HG03045 (cell line): ENCODE data around the gene POU2F2.
A peak's percentile ranks its signal among the peaks of the same experiment; 100 is the strongest.

Experiments
- ATAC-seq: cut with Tn5 transposase; IDR thresholded peaks from one replicate; pipeline ENCODE4 v1.9.1; 2021; ENCODE audit warnings: mild to moderate bottlenecking, moderate library complexity; ENCODE audit not compliant: unreplicated experiment

POU2F2 gene

GRCh38 chr19:42155796-42156195 lies 23.6 kb upstream of the POU2F2 start:
- ATAC-seq: no peak

GRCh38 chr19:42154471-42155323 lies 22.5 kb upstream of the POU2F2 start:
- ATAC-seq: no peak

GRCh38 chr19:42153672-42154433 lies 21.6 kb upstream of the POU2F2 start:
- no peak for ATAC-seq

- ATAC-seq: no peak
These were observed 20.8 kb upstream of the POU2F2 start for GRCh38 chr19:42152910-42153671.

GRCh38 chr19:42151782-42152684 lies 19.8 kb upstream of the POU2F2 start:
- ATAC-seq: no peak

GRCh38 chr19:42150911-42151361 lies 18.7 kb upstream of the POU2F2 start:
- ATAC-seq: no peak

GRCh38 chr19:42150364-42150763 lies 18.1 kb upstream of the POU2F2 start:
- no peak for ATAC-seq

- ATAC-seq: no peak
These were observed 17.4 kb upstream of the POU2F2 start for GRCh38 chr19:42149447-42150202.

- ATAC-seq: no peak
These were observed 16.0 kb upstream of the POU2F2 start for GRCh38 chr19:42148266-42148665.

GRCh38 chr19:42143341-42144234 lies 11.3 kb upstream of the POU2F2 start:
- ATAC-seq: no peak

GRCh38 chr19:42140125-42140754 lies 8.0 kb upstream of the POU2F2 start:
- no peak for ATAC-seq

GRCh38 chr19:42134535-42135070 lies 2.4 kb upstream of the POU2F2 start:
- no peak for ATAC-seq

- ATAC-seq: peak; percentile 35
These were observed 744 bp upstream of the POU2F2 start for GRCh38 chr19:42132851-42133528.

- ATAC-seq: no peak
These were observed 857 bp downstream of the POU2F2 start for GRCh38 chr19:42131149-42132029.

GRCh38 chr19:42130254-42130573 lies 2.0 kb downstream of the POU2F2 start:
- ATAC-seq: no peak
